Panc1 (cell line): ENCODE measurements around the gene NTF4.

Experiments
- CTCF ChIP-seq: fragments of 450-650 bp; IDR thresholded peaks from 2 replicates; pipeline ENCODE4 v1.5.1; 2017; ENCODE audit warnings: mild to moderate bottlenecking
- REST ChIP-seq, 2 experiments: IDR thresholded peaks; 2 replicates each; pipeline ENCODE4 v1.6.1; 2011 to 2012; ENCODE audit warnings: low read depth in 2 of 2, control low read depth in 1 of 2, low read length in 1 of 2, mild to moderate bottlenecking in 1 of 2, moderate library complexity in 1 of 2; ENCODE audit not compliant: insufficient read depth in 1 of 2

GRCh38 chr19:49109569-49110233 lies 45.1 kb upstream of the NTF4 start:
- no peak for TF ChIP-seq CTCF
- TF ChIP-seq REST (IDR thresholded peaks at IDR 0.05; ENCODE audit: insufficient read depth in 1 of 2, low read depth in 2 of 2, low read length in 1 of 2) = no peak
